NK-92 (cell line): ENCODE results near the gene DMP1.
"Not testable (repeated sequence)": the region's sequence is repeated elsewhere in the genome, so short reads cannot be mapped to it uniquely, and the experiment has no call there.

Experiments
- DNase-seq: peaks from one replicate; lab custom pipeline; 2025; ENCODE audit not compliant: unreplicated experiment; lab: John Stamatoyannopoulos, UW

DMP1 gene

GRCh38 chr4:87679449-87680169 is 29.5 kb downstream of the DMP1 start:
- DNase-seq, result no peak

GRCh38 chr4:87680271-87680670 is 30.2 kb downstream of the DMP1 start:
- no peak for DNase-seq

- no peak for DNase-seq
These were observed 38.2 kb downstream of the DMP1 start for GRCh38 chr4:87688316-87688715.

GRCh38 chr4:87690947-87691346 is 40.9 kb downstream of the DMP1 start:
- DNase-seq, result not testable (repeated sequence)

- DNase-seq, result not testable (repeated sequence)
These were observed 42.0 kb downstream of the DMP1 start for GRCh38 chr4:87692060-87692459.

GRCh38 chr4:87697272-87697671 is 47.2 kb downstream of the DMP1 start:
- DNase-seq, result no peak

- DNase-seq, result no peak
These were observed 47.9 kb downstream of the DMP1 start for GRCh38 chr4:87697945-87698344.

GRCh38 chr4:87698394-87698793 is 48.3 kb downstream of the DMP1 start:
- no peak for DNase-seq

- no peak for DNase-seq
These were observed 53.9 kb downstream of the DMP1 start for GRCh38 chr4:87704001-87704400.

GRCh38 chr4:87707279-87707918 is 57.3 kb downstream of the DMP1 start:
- no peak for DNase-seq
